HL-60 (cell line): ENCODE results near the gene FRMD3.

ENCODE experiments used
- POLR2AphosphoS5 ChIP-seq: IDR thresholded peaks from 2 replicates; pipeline ENCODE4 v1.6.1; 2012; ENCODE audit warnings: low read depth
- TF ChIP-seq, protein P1 (sequence below): IDR thresholded peaks from one replicate; pipeline ENCODE4 v1.5.1; 2011; ENCODE audit warnings: low read length, control low read depth, inconsistent platforms; ENCODE audit not compliant: insufficient read depth

DNA sequence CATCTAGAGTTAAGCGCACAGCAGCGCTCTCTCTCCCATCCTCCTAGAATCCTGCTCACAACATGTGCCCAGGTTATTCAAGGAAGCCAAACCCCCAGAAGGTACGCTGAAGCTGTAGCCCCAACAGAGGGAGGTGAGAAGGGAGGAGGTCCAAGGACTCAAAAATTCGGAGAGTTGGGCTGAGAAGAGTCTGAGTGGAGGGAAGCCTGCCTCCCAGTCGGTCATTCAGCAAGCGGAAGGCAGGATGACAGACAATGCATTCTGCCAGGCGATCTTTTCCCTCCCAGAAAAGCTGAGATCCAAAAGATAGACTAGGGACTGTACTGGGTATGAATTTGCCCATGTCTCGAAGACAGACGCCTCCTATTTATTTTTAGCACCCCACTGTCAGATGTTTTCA is 189.2 kb downstream of the FRMD3 start:
- TF ChIP-seq, protein P1, sequence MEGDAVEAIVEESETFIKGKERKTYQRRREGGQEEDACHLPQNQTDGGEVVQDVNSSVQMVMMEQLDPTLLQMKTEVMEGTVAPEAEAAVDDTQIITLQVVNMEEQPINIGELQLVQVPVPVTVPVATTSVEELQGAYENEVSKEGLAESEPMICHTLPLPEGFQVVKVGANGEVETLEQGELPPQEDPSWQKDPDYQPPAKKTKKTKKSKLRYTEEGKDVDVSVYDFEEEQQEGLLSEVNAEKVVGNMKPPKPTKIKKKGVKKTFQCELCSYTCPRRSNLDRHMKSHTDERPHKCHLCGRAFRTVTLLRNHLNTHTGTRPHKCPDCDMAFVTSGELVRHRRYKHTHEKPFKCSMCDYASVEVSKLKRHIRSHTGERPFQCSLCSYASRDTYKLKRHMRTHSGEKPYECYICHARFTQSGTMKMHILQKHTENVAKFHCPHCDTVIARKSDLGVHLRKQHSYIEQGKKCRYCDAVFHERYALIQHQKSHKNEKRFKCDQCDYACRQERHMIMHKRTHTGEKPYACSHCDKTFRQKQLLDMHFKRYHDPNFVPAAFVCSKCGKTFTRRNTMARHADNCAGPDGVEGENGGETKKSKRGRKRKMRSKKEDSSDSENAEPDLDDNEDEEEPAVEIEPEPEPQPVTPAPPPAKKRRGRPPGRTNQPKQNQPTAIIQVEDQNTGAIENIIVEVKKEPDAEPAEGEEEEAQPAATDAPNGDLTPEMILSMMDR = no peak
- TF ChIP-seq POLR2AphosphoS5 = no peak
